ENCODE results near the gene LAMA3. TPM values are rescaled to one million over a fixed set of nuclear protein-coding genes. Genes with fewer than 3 reads are reported as not detected.

Gene LAMA3
- total RNA-seq, 2 donors from 2014 or later = 0.11 to 0.24 TPM

GRCh38 chr18:23662309-23663263, 26.7 kb upstream of the LAMA3 start, which contains the start of gene ANKRD29:
Gene ANKRD29, minus strand, starts transcription at chr18:23662911. Its CDS starts 181 bp downstream, at chr18:23662730.
- Mint-ChIP-seq H3K27ac (peak within 1 kb of the TSS; percentile 61), H3K4me1 (peaks cover 16% of the 10 kb centered on the region), H3K4me3 (peak within 1 kb of the TSS; percentile 77), H3K27me3 (peaks cover 25% of the 10 kb centered on the region), H3K36me3 (ENCODE audit: low read depth) (no peaks in the 10 kb centered on the region), H3K9me3 (no peaks in the 10 kb centered on the region)
- ATAC-seq (replicated peaks) = peak; percentile 87

DNA sequence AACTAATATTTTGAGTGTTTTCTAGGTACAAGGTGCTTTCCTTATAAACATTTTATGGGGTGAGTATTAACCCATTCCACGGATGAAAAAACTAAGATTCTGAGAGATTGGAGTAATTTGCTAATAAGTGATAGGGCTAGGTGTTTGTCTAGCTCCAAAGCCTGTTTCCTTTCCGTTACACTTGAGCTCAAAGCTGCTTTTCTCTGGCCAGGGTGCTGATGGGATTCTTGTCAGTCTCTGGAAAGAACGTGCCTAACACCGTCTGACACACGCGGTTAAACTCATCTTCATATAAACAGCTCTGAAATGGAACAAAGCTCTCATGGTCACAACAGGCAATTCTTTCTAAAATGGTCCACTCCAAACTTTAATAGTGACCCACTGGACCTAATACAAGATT, 24.6 kb upstream of the LAMA3 start:
- peaks cover 16% of the 10 kb centered on the region for H3K4me1 Mint-ChIP-seq
- no peak for ATAC-seq (replicated peaks)
- no peaks in the 10 kb centered on the region for H3K36me3 Mint-ChIP-seq (ENCODE audit: low read depth)
- no peaks in the 10 kb centered on the region for H3K9me3 Mint-ChIP-seq
- no peak overlapping the region for H3K27ac Mint-ChIP-seq
- peaks cover 18% of the 10 kb centered on the region for H3K27me3 Mint-ChIP-seq
- no peak overlapping the region for H3K4me3 Mint-ChIP-seq

DNA sequence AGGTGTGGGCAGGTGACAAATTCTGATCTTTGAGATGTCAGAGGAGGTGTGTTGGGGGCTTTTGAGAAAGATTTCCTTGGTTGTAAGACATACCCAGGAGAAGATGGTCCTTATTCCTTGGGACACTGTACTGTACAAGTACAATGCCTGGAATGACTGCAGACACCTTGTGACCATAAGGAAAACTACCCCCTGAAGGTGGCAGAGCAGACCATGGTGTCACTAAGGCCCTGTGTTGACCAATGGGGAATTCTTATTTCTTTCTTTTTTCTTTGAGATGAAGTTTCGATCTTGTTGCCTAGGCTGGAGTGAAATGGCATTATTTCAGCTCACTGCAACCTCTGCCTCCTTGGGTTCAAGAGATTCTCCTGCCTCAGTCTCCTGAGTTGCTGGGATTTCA, 22.1 kb upstream of the LAMA3 start:
- Mint-ChIP-seq H3K27me3 (peaks cover 10% of the 10 kb centered on the region), H3K4me3 (no peak overlapping the region)

GRCh38 chr18:23668731-23669130, 20.5 kb upstream of the LAMA3 start:
- no peaks in the 10 kb centered on the region for H3K9me3 Mint-ChIP-seq
- H3K36me3 Mint-ChIP-seq (ENCODE audit: low read depth) = no peaks in the 10 kb centered on the region
- no peak overlapping the region for H3K27ac Mint-ChIP-seq
- no peak for ATAC-seq (replicated peaks)
- peaks cover 5% of the 10 kb centered on the region for H3K4me1 Mint-ChIP-seq
- H3K27me3 Mint-ChIP-seq = peaks cover 3% of the 10 kb centered on the region
- no peak overlapping the region for H3K4me3 Mint-ChIP-seq

More for the DNA sequence above, 22.1 kb upstream of the LAMA3 start:
- H3K4me1 Mint-ChIP-seq = peaks cover 6% of the 10 kb centered on the region
- no peak for ATAC-seq (replicated peaks)
- H3K9me3 Mint-ChIP-seq = no peaks in the 10 kb centered on the region
- no peak overlapping the region for H3K27ac Mint-ChIP-seq
- H3K36me3 Mint-ChIP-seq (ENCODE audit: low read depth) = no peaks in the 10 kb centered on the region

DNA sequence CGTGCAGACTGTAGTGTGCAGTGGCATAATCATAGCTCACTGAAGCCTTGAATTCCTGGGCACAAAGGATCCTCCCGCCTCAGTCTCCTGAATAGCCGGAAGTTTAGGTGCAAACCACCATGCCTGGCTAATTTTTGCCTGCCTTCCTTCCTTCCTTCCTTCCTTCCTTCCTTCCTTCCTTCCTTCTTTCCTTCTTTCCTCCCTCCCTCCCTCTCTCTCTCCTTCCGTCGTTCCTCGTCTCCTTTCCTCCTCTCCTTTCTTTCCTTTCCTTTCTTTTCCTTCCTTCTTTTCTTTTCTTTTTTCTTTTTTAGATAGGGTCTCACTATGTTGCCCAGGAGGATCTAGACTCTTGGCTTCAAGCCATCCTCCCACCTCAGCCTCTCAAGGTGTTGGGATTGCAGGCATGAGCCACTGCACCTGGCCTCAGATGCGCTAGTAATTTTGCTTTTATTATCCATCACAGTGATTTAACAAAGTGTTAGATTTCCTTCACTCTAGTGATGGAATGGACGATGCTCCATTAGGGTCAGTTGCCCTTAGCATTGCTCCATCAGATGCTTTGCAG, 20.0 kb upstream of the LAMA3 start:
- no peak for ATAC-seq (replicated peaks)
- peaks cover 3% of the 10 kb centered on the region for H3K27me3 Mint-ChIP-seq
- no peaks in the 10 kb centered on the region for H3K9me3 Mint-ChIP-seq
- no peak overlapping the region for H3K4me3 Mint-ChIP-seq
- no peak overlapping the region for H3K27ac Mint-ChIP-seq
- H3K36me3 Mint-ChIP-seq (ENCODE audit: low read depth) = no peaks in the 10 kb centered on the region
- H3K4me1 Mint-ChIP-seq = peaks cover 5% of the 10 kb centered on the region

DNA sequence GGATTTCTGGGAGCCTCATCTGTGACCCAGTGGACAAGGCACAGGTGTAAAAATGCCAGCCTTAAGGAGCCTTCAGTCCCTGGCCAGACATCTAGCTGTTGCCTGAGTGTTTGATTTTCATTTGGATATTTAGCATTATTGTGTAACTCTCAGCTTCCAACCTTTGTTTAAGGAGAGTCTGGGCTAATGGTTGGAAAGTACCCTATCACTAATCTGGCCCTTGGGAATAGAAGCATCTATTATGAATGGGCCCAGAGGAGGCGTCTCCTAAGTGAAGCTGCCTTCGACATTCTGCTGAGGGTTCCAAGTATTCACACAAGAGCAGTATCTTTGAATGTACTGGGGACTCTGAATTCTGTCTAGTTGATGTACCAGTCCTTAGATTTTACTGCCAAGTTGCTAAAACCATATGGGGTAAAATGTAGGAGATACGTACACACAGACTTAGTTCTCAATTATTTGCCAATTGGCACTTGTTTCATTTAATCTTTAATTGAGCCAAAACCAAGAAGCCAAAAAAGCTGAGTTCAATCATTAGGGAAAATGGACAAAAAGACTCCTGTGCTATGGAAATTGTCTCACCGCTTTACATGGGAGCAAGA, 19.3 kb upstream of the LAMA3 start:
- ATAC-seq (replicated peaks) = no peak
- no peaks in the 10 kb centered on the region for H3K9me3 Mint-ChIP-seq
- H3K36me3 Mint-ChIP-seq (ENCODE audit: low read depth) = no peaks in the 10 kb centered on the region
- H3K27me3 Mint-ChIP-seq = peaks cover 3% of the 10 kb centered on the region
- no peak overlapping the region for H3K27ac Mint-ChIP-seq
- H3K4me1 Mint-ChIP-seq = peaks cover 5% of the 10 kb centered on the region
- H3K4me3 Mint-ChIP-seq = no peak overlapping the region

GRCh38 chr18:23671564-23671963, 17.7 kb upstream of the LAMA3 start:
- Mint-ChIP-seq H3K36me3 (ENCODE audit: low read depth) (no peaks in the 10 kb centered on the region), H3K27ac (no peak overlapping the region), H3K4me3 (no peak overlapping the region), H3K27me3 (peaks cover 3% of the 10 kb centered on the region), H3K9me3 (no peaks in the 10 kb centered on the region), H3K4me1 (peaks cover 5% of the 10 kb centered on the region)
- no peak for ATAC-seq (replicated peaks)

DNA sequence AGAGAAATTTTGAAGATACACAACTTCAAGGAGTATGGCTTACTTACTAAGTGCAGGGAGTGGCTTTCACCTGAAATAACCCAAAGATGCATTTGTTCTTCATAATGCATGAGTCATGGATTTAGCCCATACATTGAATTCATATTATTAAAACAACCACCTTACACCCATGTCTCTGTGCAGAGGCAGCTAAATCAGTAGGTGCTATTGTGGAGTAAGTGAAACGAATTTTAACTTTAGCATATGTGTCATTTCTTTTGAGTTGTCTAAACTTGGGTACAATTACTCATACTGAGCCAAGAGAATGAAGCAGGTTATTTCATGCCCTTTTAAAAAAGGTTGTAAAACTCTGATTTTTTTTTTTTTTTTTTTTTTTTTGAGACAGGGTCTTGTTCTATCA, 15.5 kb upstream of the LAMA3 start:
- H3K4me1 Mint-ChIP-seq = peaks cover 5% of the 10 kb centered on the region
- no peaks in the 10 kb centered on the region for H3K36me3 Mint-ChIP-seq (ENCODE audit: low read depth)
- H3K27me3 Mint-ChIP-seq = peaks cover 10% of the 10 kb centered on the region
- no peaks in the 10 kb centered on the region for H3K9me3 Mint-ChIP-seq
- no peak overlapping the region for H3K27ac Mint-ChIP-seq
- H3K4me3 Mint-ChIP-seq = no peak overlapping the region
- ATAC-seq (replicated peaks) = peak; percentile 89

GRCh38 chr18:23675236-23675635, 14.0 kb upstream of the LAMA3 start:
- ATAC-seq (replicated peaks) = no peak
- H3K36me3 Mint-ChIP-seq (ENCODE audit: low read depth) = no peaks in the 10 kb centered on the region
- no peak overlapping the region for H3K27ac Mint-ChIP-seq
- H3K9me3 Mint-ChIP-seq = no peaks in the 10 kb centered on the region
- H3K4me3 Mint-ChIP-seq = no peak overlapping the region
- peaks cover 16% of the 10 kb centered on the region for H3K27me3 Mint-ChIP-seq
- peaks cover 5% of the 10 kb centered on the region for H3K4me1 Mint-ChIP-seq

GRCh38 chr18:23675896-23676295, 13.4 kb upstream of the LAMA3 start:
- Mint-ChIP-seq H3K9me3 (no peaks in the 10 kb centered on the region), H3K4me1 (peaks cover 5% of the 10 kb centered on the region), H3K27me3 (peaks cover 16% of the 10 kb centered on the region), H3K4me3 (no peak overlapping the region), H3K36me3 (ENCODE audit: low read depth) (no peaks in the 10 kb centered on the region), H3K27ac (no peak overlapping the region)
- ATAC-seq (replicated peaks) = no peak

GRCh38 chr18:23682045-23682444, 7.2 kb upstream of the LAMA3 start:
- H3K4me3 Mint-ChIP-seq = no peak overlapping the region
- ATAC-seq (replicated peaks) = no peak
- no peaks in the 10 kb centered on the region for H3K4me1 Mint-ChIP-seq
- peaks cover 33% of the 10 kb centered on the region for H3K27me3 Mint-ChIP-seq
- no peaks in the 10 kb centered on the region for H3K9me3 Mint-ChIP-seq
- H3K36me3 Mint-ChIP-seq (ENCODE audit: low read depth) = no peaks in the 10 kb centered on the region
- no peak overlapping the region for H3K27ac Mint-ChIP-seq

- ATAC-seq (replicated peaks) = no peak
- no peak overlapping the region for H3K27ac Mint-ChIP-seq
- H3K4me1 Mint-ChIP-seq = no peaks in the 10 kb centered on the region
- H3K9me3 Mint-ChIP-seq = no peaks in the 10 kb centered on the region
- H3K4me3 Mint-ChIP-seq = no peak overlapping the region
- H3K27me3 Mint-ChIP-seq = peaks cover 34% of the 10 kb centered on the region
- no peaks in the 10 kb centered on the region for H3K36me3 Mint-ChIP-seq (ENCODE audit: low read depth)
These were observed 6.8 kb upstream of the LAMA3 start for GRCh38 chr18:23682472-23682871.

- peaks cover 39% of the 10 kb centered on the region for H3K27me3 Mint-ChIP-seq
- H3K9me3 Mint-ChIP-seq = no peaks in the 10 kb centered on the region
- no peaks in the 10 kb centered on the region for H3K4me1 Mint-ChIP-seq
- H3K27ac Mint-ChIP-seq = no peak overlapping the region
- ATAC-seq (replicated peaks) = no peak
- no peaks in the 10 kb centered on the region for H3K36me3 Mint-ChIP-seq (ENCODE audit: low read depth)
- no peak overlapping the region for H3K4me3 Mint-ChIP-seq
These were observed 6.1 kb upstream of the LAMA3 start for GRCh38 chr18:23683155-23683554.

GRCh38 chr18:23683671-23684070, 5.6 kb upstream of the LAMA3 start:
- Mint-ChIP-seq H3K4me1 (no peaks in the 10 kb centered on the region), H3K27ac (no peak overlapping the region), H3K36me3 (ENCODE audit: low read depth) (no peaks in the 10 kb centered on the region), H3K27me3 (peaks cover 41% of the 10 kb centered on the region), H3K9me3 (no peaks in the 10 kb centered on the region), H3K4me3 (no peak overlapping the region)
- ATAC-seq (replicated peaks) = no peak

All from activated T-helper 17 cell treated with anti-CD3 and anti-CD28 coated beads, Interleukin-2, amount 50 U/mL, for 72 hours (primary cell).